HG02763 (cell line): Measurements from ENCODE around the gene INTS6.

Source experiments
- ATAC-seq: cut with Tn5 transposase; IDR thresholded peaks from one replicate; pipeline ENCODE4 v1.9.1; 2021; ENCODE audit warnings: mild to moderate bottlenecking, moderate library complexity; ENCODE audit not compliant: unreplicated experiment

INTS6 gene

DNA sequence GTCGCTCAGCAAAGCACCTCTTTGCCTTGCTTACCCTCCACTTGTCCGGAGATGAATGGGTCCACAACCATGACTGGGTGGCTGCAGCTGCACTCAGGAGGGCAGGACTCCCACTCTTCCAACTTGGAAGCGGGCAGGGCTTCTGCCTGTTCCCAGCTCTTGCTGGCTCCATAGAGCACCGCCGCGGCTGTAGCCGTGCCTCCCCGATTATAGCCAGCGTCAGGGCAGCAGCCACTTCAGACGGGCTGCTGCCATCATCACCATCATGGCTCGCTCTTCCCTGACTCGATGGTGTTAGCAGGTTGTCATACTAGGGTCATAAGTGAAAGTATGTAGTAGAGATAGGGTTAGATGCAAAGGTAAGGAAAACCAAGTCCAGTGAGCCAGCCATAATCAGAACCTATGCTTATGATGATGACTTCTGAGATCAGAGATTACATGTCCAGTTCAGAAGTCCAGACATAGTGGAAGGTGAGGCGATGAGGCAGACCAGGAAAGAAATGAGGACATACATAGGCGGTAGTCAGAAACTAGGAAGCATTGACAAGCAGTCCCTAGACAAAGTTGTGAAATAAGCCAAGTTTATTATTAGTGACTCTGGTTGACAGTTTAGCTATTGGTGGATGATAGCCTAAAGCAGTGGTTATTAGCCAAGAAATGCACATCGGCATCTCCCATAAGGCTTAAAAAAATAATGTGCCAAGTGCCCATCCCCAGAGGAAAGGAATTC is 4.4 kb upstream of the INTS6 start:
- no peak for ATAC-seq

DNA sequence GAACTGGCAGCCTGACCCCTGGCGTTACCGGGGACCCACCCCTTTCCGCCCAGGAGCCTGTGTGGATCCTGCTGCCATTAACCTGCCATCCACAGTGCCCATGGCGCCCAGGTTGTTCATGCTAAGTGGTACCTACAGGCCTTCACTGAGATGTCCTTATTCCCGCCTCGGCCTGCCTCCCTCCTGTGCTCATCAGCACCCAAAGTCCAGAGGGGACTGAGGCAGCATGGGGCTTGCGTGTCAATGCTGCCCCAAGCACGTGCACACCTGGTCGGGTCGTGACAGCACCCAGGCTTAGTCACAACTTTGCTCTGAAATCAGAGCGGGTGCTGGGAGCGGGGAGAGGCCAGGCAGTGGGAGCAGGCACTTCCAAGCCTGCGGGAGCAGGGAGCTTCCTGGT is 3.7 kb upstream of the INTS6 start:
- no peak for ATAC-seq

GRCh38 chr13:51455532-51455931 is 2.7 kb upstream of the INTS6 start:
- ATAC-seq, result no peak

- no peak for ATAC-seq
Observed at GRCh38 chr13:51453959-51454703, 1.3 kb upstream of the INTS6 start.

GRCh38 chr13:51453207-51453958 is 547 bp upstream of the INTS6 start:
- peak; percentile 41 for ATAC-seq

GRCh38 chr13:51451467-51452360 is 1.1 kb downstream of the INTS6 start:
- ATAC-seq, result peak; percentile 19

GRCh38 chr13:51451134-51451466 is 1.7 kb downstream of the INTS6 start:
- no peak for ATAC-seq

GRCh38 chr13:51449018-51449417 is 3.8 kb downstream of the INTS6 start:
- no peak for ATAC-seq

DNA sequence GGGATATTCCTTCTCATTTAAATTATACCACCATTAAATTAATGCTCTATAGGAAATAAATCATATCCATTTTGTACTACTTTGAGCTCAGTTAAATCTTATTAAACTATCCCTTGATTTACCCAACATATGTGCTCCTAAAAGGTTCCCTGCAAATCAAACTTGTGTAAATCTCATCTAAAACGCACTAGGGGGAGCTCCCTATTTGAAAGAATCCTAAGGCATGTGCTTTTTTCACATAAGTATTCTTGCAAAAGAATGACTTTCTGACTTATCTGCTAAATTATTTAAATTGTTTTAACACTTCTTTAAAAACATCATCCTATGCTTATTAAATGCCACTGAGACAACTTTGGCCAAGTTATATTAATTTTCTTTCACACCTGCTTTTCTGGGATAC is 7.9 kb downstream of the INTS6 start:
- ATAC-seq, result no peak

DNA sequence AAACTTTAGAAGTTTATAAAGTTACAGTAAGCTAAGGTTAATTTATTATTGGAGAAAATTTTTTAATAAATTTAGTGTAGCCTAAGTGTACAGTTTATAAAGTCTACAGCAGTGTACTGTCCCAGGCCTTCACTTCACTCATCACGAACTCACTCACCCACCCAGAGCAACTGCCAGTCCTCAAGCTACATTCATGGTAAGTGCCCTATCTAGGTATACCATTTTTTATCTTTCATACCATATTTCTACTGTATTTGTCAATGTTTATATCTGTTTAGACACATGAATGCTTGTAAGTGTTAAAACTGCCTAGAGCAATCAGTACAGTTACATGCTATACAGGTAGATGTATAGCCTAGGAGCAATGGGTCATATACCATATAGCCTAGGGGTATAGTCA is 12.5 kb downstream of the INTS6 start:
- no peak for ATAC-seq

- ATAC-seq, result no peak
Observed at GRCh38 chr13:51437550-51438127, 15.2 kb downstream of the INTS6 start.

DNA sequence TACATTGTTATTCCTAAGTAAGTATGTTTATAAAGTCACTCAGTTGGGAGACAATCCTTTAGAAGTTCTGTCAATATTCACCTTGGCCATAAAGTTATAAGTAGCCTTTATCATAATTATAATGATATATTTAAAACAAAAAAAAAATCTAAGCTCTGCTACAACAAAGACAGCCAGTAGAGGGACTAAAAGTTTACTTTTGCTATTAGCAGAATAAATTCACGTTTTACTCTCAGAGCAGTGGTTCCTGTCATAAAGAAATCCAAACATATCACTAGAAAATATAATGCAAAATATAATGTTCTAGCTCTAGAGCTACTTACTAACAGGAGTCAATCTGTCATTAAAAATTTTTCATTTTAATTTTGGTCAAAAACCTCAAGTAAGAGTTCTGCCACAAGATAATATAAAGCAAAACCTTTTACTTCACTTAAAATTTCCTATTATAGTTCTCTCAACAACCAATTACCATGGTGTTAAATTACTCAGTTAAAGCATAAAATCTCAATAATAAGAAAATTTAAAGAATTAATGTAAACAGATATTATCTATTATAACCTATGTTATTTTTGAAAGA is 17.7 kb downstream of the INTS6 start:
- no peak for ATAC-seq

DNA sequence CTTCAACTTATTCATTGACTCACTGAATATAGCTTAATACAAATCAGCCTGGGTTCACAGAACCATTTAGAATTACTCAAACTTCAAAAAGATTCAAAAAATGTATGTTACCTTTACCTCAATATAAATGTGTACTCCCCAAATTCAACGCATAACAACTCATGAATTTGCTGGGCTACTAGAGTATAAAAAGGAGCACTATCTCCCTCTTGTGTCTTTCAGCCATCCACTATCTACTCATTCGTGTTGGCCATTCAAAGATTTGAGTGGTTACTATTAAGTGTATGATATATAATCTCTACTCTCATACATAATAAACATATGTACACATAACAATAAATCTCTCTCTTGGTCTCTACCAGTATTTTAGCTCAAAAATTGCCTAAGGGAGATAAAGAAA is 20.3 kb downstream of the INTS6 start:
- ATAC-seq, result no peak

- no peak for ATAC-seq
Observed at GRCh38 chr13:51426982-51427381, 25.9 kb downstream of the INTS6 start.

- ATAC-seq, result no peak
Observed at GRCh38 chr13:51425410-51426042, 27.3 kb downstream of the INTS6 start.

DNA sequence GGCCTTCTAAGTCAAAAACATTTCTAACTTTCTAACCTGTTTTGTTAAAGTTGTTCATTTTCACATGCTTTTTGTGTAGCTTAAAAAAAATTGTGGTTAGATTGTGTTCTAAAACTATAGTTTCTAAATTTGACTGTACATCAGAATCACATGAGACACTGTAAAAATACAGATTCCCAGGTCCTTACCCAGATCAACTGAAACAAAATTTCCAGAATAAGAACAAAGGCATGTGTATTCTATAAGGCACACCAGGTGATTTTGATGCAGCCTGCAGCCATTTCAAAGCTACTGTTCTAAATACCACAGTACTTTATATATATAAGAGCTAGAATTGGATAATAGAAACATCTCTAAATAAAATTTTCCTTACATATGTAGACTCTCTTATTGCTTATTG is 29.1 kb downstream of the INTS6 start:
- ATAC-seq, result no peak

- no peak for ATAC-seq
Observed at GRCh38 chr13:51422484-51422883, 30.4 kb downstream of the INTS6 start.

DNA sequence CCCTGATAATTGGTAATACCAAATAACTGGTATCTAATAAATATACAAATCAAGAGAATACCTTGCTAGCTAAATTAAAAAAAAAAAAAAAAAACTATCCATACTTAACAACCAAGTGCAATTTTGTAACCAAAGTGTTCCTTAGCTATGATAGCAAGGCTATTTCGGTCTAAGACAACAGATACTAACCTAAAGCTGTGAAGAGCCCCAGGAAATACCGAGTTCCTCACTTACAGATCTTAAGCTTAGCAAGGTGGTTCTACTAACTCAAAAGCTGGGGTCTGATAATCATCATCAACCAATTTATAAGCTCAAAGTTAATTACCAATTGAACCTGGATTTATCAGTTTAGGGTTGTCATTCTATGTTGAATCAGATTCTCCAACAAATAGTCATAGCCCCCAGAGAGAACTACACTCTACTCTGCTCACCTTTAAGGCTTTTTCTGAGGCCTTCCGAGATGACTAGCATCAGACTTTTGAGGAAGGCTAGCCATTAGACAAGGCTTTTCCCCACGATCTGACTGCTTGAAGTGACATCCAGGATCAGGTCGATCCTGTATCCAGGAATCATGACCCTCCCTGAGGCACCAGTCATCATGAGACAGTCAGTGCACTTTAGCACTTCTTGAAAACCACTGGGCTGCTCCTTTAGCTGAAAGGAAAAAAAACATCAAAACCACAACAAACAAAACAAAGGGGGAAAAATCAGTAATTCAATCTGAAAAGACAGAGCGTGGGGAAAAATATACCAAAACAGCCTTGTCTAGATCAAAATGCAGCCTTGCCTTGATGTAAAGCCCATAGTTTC is 31.9 kb downstream of the INTS6 start:
- ATAC-seq, result no peak
